Colonic mucosa (tissue), 4 donors: ENCODE measurements around the gene FAM89B. TPM values are rescaled to one million over a fixed set of nuclear protein-coding genes. Genes with fewer than 3 reads are reported as not detected.

Experiments
- DNase-seq: peaks from one replicate; pipeline ENCODE4 v3.0.0-alpha.2; 2020
- H3K27ac ChIP-seq: fragments of 200-600 bp; one replicate; pipeline ENCODE4 v1.8.0; 2021
- H3K27me3 ChIP-seq: fragments of 200-600 bp; one replicate; pipeline ENCODE4 v1.8.0; 2021
- H3K36me3 ChIP-seq: fragments of 200-600 bp; one replicate; pipeline ENCODE4 v1.8.0; 2021
- H3K4me1 ChIP-seq: fragments of 200-600 bp; one replicate; pipeline ENCODE4 v1.8.0; 2021; ENCODE audit warnings: mild to moderate bottlenecking
- H3K4me3 ChIP-seq: fragments of 200-600 bp; one replicate; pipeline ENCODE4 v1.8.0; 2021
- H3K9ac ChIP-seq, 2 donors: one replicate each; pipeline ENCODE4 v1.7.0; 2013; ENCODE audit warnings: control low read depth in 2 of 2, low read depth in 2 of 2, low read length in 2 of 2
- H3K9me3 ChIP-seq: fragments of 200-600 bp; one replicate; pipeline ENCODE4 v1.8.0; 2021
- CTCF ChIP-seq: fragments of 200-600 bp; IDR thresholded peaks from one replicate; pipeline ENCODE4 v1.8.0; 2022; ENCODE audit warnings: antibody characterized with exemption, mild to moderate bottlenecking
- intact Hi-C: fragments of 100-400 bp; cut with DNase I; formaldehyde crosslinking; loops from one replicate; pipeline ENCODE4 v1.14.1; 2022
- total RNA-seq, 2 donors: library from RNA; stranded (reverse); fragmentation: NEBNext Ultra II Directional in 1 of 2; extraction: Animal tissue kit (Norgen Biotek cat#: 25700) in 1 of 2; gene quantifications; one replicate each; pipeline ENCODE4 v1.2.1, GENCODE V29; 2021
- donor health status: healthy.
- donor health status: DM: no; HTN: no; CAD: no.
- donor health status: DM: no; HTN: no; CAD: no.

The FAM89B gene
- total RNA-seq, 2 donors from 2014 or later = 27.4 to 32.2 TPM

- DNase-seq = no peak
- Histone ChIP-seq H3K27me3 (no peaks in the 10 kb centered on the region), H3K36me3 (peaks cover 12% of the 10 kb centered on the region), H3K9me3 (no peaks in the 10 kb centered on the region), H3K9ac (peak overlapping the region; percentile 89 to 96), H3K4me1 (peaks cover 43% of the 10 kb centered on the region), H3K27ac (peak overlapping the region; percentile 89), H3K4me3 (peak overlapping the region; percentile 91)
- intact Hi-C loops = no loop called here
- TF ChIP-seq CTCF = no peak
Measured at GRCh38 chr11:65576232-65576866, 4.0 kb downstream of the FAM89B start.

GRCh38 chr11:65576867-65577755 lies 4.8 kb downstream of the FAM89B start:
- intact Hi-C loops = no loop called here
- H3K36me3 ChIP-seq = peaks cover 19% of the 10 kb centered on the region
- peak; percentile 78 for DNase-seq
- no peak for TF ChIP-seq CTCF
- H3K27ac ChIP-seq = peak overlapping the region; percentile 89
- peak overlapping the region; percentile 91 for H3K4me3 ChIP-seq
- H3K27me3 ChIP-seq = no peaks in the 10 kb centered on the region
- H3K9ac ChIP-seq = peak overlapping the region; percentile 89 to 96
- H3K9me3 ChIP-seq = no peaks in the 10 kb centered on the region
- H3K4me1 ChIP-seq = peaks cover 35% of the 10 kb centered on the region

GRCh38 chr11:65577756-65578109 lies 5.4 kb downstream of the FAM89B start:
- Histone ChIP-seq H3K4me3 (peak overlapping the region; percentile 91), H3K27me3 (no peaks in the 10 kb centered on the region), H3K36me3 (peaks cover 19% of the 10 kb centered on the region), H3K9ac (peak overlapping the region; percentile 89 to 96), H3K4me1 (peaks cover 35% of the 10 kb centered on the region), H3K9me3 (no peaks in the 10 kb centered on the region), H3K27ac (peak overlapping the region; percentile 89)
- no peak for TF ChIP-seq CTCF
- DNase-seq = no peak
- intact Hi-C loops = no loop called here

- Histone ChIP-seq H3K9ac (peak overlapping the region; percentile 89 to 96), H3K27me3 (no peaks in the 10 kb centered on the region), H3K27ac (peak overlapping the region; percentile 89), H3K4me3 (peak overlapping the region; percentile 91), H3K36me3 (peaks cover 19% of the 10 kb centered on the region), H3K4me1 (peaks cover 34% of the 10 kb centered on the region), H3K9me3 (no peaks in the 10 kb centered on the region)
- intact Hi-C loops = no loop called here
- no peak for DNase-seq
- no peak for TF ChIP-seq CTCF
Measured at GRCh38 chr11:65578134-65578533, 5.8 kb downstream of the FAM89B start.

GRCh38 chr11:65578667-65579066 lies 6.3 kb downstream of the FAM89B start:
- Histone ChIP-seq H3K36me3 (peaks cover 19% of the 10 kb centered on the region), H3K9me3 (no peaks in the 10 kb centered on the region), H3K27me3 (no peaks in the 10 kb centered on the region), H3K9ac (peak overlapping the region in 1 of 2 donors; percentile 28), H3K27ac (no peak overlapping the region), H3K4me3 (no peak overlapping the region), H3K4me1 (peaks cover 29% of the 10 kb centered on the region)
- DNase-seq = no peak
- intact Hi-C loops = no loop called here
- no peak for TF ChIP-seq CTCF
